ENCODE measurements around the gene PHPT1. TPM values are rescaled to one million over a fixed set of nuclear protein-coding genes. Genes with fewer than 3 reads are reported as not detected.
"Not testable (repeated sequence)": the region's sequence is repeated elsewhere in the genome, so short reads cannot be mapped to it uniquely, and the experiment has no call there.

The PHPT1 gene
- total and polyA plus RNA-seq, 12 donors, result 310 to 650 (median 336) TPM

DNA sequence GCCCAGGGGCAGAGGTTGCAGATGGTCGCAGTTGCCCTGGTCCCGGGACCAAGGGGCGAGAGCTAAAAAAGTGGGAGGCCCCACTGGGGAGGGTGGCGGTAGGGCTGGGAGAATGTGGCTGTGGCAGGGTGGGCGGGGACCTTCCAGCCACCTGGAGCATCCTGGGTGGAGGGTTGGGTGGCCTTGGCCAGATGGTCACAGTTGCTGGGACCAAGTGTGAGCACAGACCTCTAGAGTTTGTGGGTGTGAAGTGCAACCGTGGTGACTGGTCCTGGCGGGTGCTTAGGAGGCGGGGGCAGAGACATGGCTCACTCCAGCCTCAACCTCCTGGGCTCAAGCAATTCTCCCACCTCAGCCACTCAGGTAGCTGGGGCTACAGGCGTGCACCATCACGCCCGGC, 31.4 kb downstream of the PHPT1 start:
- Histone ChIP-seq H3K36me3 (no peaks in the 10 kb centered on the region), H3K4me1 (peaks cover 5 to 27% (median 22%) of the 10 kb centered on the region in 9 donors), H3K27ac (no peak overlapping the region), H3K4me3 (no peak overlapping the region), H3K9me3 (no peaks in the 10 kb centered on the region), H3K27me3 (no peaks in the 10 kb centered on the region)
- no peak for TF ChIP-seq CTCF (IDR thresholded peaks at IDR 0.05)
- no peak for ATAC-seq
- intact Hi-C loops (cut with DNase I), result loop anchor here in 1 of 10 donors (10.0 kb wide), 1 partner anchor 54 kb away; no protein-coding TSS in a partner anchor
- 79 to 85% methylated on average over 8 to 11 of the region's 11 CpGs for WGBS, 2 donors
- no peak for DNase-seq

GRCh38 chr9:136881691-136882108, 32.5 kb downstream of the PHPT1 start:
- 9 to 11% methylated on average over 9 of the region's 9 CpGs for WGBS, 2 donors
- H3K9me3 ChIP-seq, result no peaks in the 10 kb centered on the region
- H3K4me1 ChIP-seq, result peaks cover 5 to 30% (median 24%) of the 10 kb centered on the region in 9 donors
- no peak for TF ChIP-seq CTCF (IDR thresholded peaks at IDR 0.05)
- H3K27me3 ChIP-seq, result no peaks in the 10 kb centered on the region
- intact Hi-C loops (cut with DNase I), result loop anchor here in 1 of 10 donors (10.0 kb wide), 1 partner anchor 53 kb away; no protein-coding TSS in a partner anchor
- H3K36me3 ChIP-seq, result no peaks in the 10 kb centered on the region
- peak in 7 of 8 donors; percentile 34 to 69 (median 59) for ATAC-seq
- peak overlapping the region in 4 of 10 donors; percentile 20 to 51 (median 24) for H3K4me3 ChIP-seq
- H3K27ac ChIP-seq, result peak overlapping the region in 9 of 10 donors; percentile 9 to 89 (median 56)
- DNase-seq, result peak in 1 of 2 donors; percentile 45

- H3K9me3 ChIP-seq, result no peaks in the 10 kb centered on the region
- peak overlapping the region in 9 of 10 donors; percentile 9 to 89 (median 56) for H3K27ac ChIP-seq
- H3K27me3 ChIP-seq, result no peaks in the 10 kb centered on the region
- peaks cover 10 to 36% (median 30%) of the 10 kb centered on the region in 9 donors for H3K4me1 ChIP-seq
- H3K4me3 ChIP-seq, result peak overlapping the region in 7 of 10 donors; percentile 2 to 51 (median 20)
- intact Hi-C loops (cut with DNase I), result loop anchor here in 1 of 10 donors (10.0 kb wide), 1 partner anchor 52 kb away; no protein-coding TSS in a partner anchor
- ATAC-seq (peak in 7 of 8 donors; percentile 6 to 66 (median 54)), DNase-seq (peak; percentile 42 to 67)
- 41 to 47% methylated on average over 19 of the region's 19 CpGs for WGBS, 2 donors
- TF ChIP-seq CTCF (IDR thresholded peaks at IDR 0.05), result no peak
- no peaks in the 10 kb centered on the region for H3K36me3 ChIP-seq
Measured at GRCh38 chr9:136882109-136882946, 33.1 kb downstream of the PHPT1 start.

DNA sequence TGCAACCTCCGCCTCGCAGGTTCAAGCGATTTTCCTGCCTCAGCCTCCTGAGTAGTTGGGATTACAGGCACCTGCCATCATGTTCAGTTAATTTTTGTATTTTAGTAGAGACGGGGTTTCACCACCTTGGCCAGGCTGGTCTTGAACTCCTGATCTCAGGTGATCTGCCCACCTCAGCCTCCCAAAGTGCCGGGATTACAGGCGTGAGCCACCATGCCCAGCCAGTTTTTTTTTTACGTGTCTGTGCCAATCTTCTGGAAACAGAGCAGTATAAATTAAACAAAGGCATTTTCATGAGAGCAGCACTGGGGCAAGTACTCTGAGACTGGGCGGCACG, 33.7 kb downstream of the PHPT1 start:
- intact Hi-C loops (cut with DNase I), result loop anchor here in 1 of 10 donors (10.0 kb wide), 1 partner anchor 52 kb away; no protein-coding TSS in a partner anchor
- not testable (repeated sequence) for H3K9me3 ChIP-seq

GRCh38 chr9:136883670-136884069, 34.5 kb downstream of the PHPT1 start:
- H3K36me3 ChIP-seq, H3K27me3 ChIP-seq, H3K9me3 ChIP-seq, H3K4me3 ChIP-seq, H3K27ac ChIP-seq, ATAC-seq, DNase-seq: not testable (repeated sequence)
- peaks cover 13 to 48% (median 37%) of the 10 kb centered on the region in 9 donors for H3K4me1 ChIP-seq
- WGBS, 2 donors, result 90 to 91% methylated on average over 10 of the region's 10 CpGs
- intact Hi-C loops (cut with DNase I), result loop anchor here in 2 of 10 donors (2.0 to 10.0 kb wide), 2 partner anchors 17 to 51 kb away; partner anchors contain the start of gene EDF1 (in 1 of the 2)

More for the DNA sequence above, 33.7 kb downstream of the PHPT1 start:
- peak overlapping the region in 6 of 10 donors; percentile 15 to 89 (median 69) for H3K27ac ChIP-seq
- not testable (repeated sequence) for DNase-seq, H3K36me3 ChIP-seq, ATAC-seq, H3K27me3 ChIP-seq
- H3K4me3 ChIP-seq, result peak overlapping the region in 1 of 10 donors; percentile 51
- peaks cover 13 to 42% (median 35%) of the 10 kb centered on the region in 9 donors for H3K4me1 ChIP-seq
- WGBS, 2 donors, result 75 to 82% methylated on average over 9 of the region's 9 CpGs

Data from heart right ventricle (tissue), 16 donors.